Posterior vena cava (tissue), 2 donors: ENCODE results near the gene GMPPA. TPM values are rescaled to one million over a fixed set of nuclear protein-coding genes. Genes with fewer than 3 reads are reported as not detected.

Experiments used
- DNase-seq: peaks from one replicate; pipeline ENCODE4 v3.0.0-alpha.2; 2020; ENCODE audit warnings: low spot score
- intact Hi-C, 2 donors: fragments of 100-400 bp; cut with DNase I; formaldehyde crosslinking; loops; one replicate each; pipeline versions ENCODE4 v1.14.1 to v1.14.2; 2022 to 2023
- total RNA-seq, 2 donors: library from RNA; stranded (reverse); fragmentation: NEBNext Ultra II Directional; extraction: Animal tissue kit (Norgen Biotek cat#: 25700); gene quantifications; one replicate each; pipeline ENCODE4 v1.2.1, GENCODE V29; 2021
- donor health status: DM: yes; HTN: yes; CAD: no.
- donor health status: DM: yes; HTN: yes; CAD: no.

Gene GMPPA
- total RNA-seq, 2 donors from 2014 or later = 33.9 to 42.8 TPM

DNA sequence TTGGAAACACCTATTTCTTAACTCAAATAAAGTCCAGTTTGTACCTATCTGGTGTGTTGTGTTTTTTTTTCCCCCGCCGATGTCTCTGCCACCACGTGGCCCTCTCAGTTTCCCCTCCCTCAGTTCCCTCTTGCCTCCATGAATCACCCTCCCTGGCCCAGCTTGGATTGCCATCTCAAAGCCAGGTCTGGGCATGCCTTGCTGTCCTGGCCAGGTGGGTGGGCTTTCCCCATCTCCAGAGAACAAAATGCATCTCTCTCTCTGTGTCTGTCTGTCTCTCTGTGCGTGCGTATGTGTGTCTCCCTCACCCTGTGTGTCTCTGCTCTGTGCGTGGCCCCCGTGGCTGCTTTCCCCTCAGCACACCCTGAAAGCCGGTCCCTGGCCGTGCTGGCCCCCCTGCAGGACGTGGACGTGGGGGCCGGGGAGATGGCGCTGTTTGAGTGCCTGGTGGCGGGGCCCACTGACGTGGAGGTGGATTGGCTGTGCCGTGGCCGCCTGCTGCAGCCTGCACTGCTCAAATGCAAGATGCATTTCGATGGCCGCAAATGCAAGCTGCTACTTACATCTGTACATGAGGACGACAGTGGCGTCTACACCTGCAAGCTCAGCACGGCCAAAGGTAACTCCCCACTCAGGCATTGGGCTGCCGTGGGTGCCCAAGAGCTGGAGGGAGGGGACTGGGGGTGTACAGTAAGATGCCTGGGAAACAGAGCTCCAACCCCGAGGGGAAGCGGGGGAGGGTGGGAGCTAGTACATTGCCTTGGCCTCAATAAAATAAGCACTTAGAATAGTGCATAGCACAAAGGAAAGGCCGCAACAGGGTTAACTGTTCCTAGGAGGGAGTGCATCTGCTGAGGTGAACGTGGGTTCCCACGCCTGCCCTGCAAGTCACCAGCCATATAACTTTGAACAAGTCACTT is 31.6 kb upstream of the GMPPA start:
- DNase-seq = no peak
- intact Hi-C loops = no loop called here

DNA sequence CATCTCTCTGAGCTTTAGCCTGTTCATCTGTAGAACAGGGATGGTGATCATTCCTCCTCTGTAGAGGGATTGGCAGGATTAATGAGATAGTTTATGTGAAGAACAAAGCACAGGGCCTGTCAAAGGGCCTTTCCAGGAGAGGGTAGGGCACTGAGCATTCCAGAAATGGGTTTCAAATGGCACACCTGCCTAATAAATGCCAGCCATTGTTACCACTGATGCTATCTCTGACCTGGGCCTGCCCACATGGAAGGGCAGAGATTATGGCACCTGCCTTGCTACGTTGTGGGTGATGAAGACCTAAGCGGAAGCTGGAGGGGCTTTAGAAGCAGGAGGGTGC is 31.0 kb upstream of the GMPPA start:
- intact Hi-C loops = no loop called here
- DNase-seq = no peak

DNA sequence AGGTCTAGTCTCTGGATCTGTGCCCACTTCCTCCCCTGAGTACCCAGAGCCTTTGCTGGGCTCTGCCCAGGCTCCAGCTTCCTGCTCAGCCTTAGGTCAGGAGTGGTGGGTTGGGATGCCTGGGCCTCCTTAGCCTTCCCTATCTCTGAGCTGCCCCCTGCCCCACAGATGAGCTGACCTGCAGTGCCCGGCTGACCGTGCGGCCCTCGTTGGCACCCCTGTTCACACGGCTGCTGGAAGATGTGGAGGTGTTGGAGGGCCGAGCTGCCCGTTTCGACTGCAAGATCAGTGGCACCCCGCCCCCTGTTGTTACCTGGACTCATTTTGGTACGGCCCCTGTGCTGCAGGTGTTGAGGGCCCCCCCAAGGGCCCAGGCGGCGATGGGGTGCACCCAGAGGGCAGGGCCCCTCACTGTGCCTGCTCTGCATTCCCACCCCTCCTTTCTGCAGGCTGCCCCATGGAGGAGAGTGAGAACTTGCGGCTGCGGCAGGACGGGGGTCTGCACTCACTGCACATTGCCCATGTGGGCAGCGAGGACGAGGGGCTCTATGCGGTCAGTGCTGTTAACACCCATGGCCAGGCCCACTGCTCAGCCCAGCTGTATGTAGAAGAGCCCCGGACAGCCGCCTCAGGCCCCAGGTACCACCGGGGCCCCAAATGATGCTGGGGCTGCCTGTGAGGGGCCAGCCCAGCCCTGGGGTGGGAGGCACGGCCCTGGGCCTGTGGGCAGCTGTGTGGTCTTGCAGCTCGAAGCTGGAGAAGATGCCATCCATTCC is 30.1 kb upstream of the GMPPA start:
- DNase-seq = no peak
- intact Hi-C loops = no loop called here

DNA sequence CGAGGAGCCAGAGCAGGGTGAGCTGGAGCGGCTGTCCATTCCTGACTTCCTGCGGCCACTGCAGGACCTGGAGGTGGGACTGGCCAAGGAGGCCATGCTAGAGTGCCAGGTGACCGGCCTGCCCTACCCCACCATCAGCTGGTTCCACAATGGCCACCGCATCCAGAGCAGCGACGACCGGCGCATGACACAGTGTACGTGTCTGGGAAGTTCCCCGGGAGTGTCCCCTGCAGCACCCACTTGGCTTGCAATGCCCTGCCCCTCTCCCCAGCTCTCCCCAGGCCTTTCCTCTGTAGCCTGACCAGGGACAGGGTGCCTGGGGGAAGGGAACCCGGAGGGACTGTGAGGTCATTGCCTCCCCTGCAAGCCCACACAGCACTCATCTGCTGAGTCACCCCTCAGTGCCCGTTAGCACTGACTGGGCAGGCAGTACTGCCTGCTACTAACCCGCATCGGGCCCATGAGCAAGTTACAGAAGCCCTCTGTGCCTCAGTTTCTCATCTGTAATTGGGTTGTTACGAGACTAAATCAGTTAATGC is 29.4 kb upstream of the GMPPA start:
- intact Hi-C loops = no loop called here
- no peak for DNase-seq

DNA sequence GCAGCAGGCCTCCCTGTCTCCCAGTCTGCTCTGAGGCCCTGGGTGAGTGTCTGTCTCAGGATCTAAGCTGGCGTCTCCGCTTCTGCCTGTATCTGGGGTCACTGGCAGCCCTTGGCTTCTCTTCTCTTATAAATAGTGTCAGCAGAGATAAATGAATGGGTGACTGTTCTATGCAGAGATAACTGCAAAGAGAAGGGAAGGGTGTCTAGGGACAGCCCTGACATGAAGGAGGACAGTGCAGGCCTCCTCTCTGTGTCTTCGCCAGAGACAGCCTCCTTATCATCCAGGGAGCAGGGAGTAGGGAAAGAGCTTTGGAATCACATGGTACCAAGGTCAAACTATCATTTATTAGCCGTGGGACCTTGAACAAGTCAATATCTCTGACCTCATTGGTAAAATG is 28.3 kb upstream of the GMPPA start:
- intact Hi-C loops = loop anchor here in 1 of 2 donors (10.0 kb wide), 1 partner anchor 66 kb away; no protein-coding TSS in a partner anchor
- DNase-seq = no peak

DNA sequence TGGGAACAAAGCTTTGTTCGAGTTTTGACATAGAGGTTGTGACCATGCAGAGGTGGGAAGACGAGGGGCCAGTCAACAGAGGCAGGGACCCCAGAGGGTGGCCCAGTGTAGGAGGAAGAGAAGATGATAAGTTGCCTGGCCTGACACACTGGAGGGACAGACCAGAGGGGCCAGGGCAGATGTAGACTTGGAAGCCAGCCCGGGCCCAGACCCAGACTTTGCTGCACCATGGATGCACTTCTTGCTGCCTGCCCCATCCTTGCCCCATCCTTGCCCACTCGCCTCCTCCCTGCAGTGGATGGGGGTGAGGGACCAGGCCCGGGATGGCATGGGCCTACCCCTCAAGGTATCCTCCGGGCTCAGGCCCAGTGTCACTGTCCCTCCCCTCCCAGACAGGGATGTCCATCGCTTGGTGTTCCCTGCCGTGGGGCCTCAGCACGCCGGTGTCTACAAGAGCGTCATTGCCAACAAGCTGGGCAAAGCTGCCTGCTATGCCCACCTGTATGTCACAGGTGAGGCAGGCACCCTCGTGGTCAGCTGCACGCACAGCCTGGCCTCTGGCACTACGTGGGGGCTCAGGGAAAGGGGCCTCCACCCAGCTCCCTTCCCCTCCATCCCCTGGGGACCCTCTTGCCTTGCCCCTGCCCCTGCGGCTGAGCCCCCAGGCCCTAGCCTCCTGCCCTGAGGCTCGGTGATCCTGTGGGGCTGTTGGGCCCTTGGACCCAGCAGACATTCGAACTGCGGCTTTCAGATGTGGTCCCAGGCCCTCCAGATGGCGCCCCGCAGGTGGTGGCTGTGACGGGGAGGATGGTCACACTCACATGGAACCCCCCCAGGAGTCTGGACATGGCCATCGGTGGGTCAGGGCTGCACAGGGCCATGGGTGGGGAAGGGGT is 27.0 kb upstream of the GMPPA start:
- intact Hi-C loops = loop anchor here in 1 of 2 donors (10.0 kb wide), 1 partner anchor 67 kb away; no protein-coding TSS in a partner anchor
- DNase-seq = no peak

DNA sequence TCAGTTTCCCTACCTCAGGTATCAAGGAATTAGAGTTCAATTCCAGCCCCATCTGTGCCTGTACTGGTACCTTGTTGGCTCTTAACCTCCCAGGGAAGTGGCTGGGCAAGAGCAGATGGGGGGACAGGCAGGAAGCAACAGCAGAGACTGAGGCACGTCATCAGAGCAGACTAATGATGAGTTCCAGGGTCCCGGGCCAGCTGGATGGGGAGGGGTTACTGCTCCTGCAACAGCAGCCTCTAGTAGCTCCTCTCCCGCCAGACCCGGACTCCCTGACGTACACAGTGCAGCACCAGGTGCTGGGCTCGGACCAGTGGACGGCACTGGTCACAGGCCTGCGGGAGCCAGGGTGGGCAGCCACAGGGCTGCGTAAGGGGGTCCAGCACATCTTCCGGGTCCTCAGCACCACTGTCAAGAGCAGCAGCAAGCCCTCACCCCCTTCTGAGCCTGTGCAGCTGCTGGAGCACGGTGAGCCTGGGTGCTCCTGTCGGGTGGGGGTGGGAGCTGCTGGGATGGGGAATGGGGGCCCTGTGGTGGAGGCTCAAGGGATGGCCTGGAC is 26.0 kb upstream of the GMPPA start:
- intact Hi-C loops = loop anchor here in 1 of 2 donors (10.0 kb wide), 1 partner anchor 68 kb away; no protein-coding TSS in a partner anchor
- DNase-seq = no peak

DNA sequence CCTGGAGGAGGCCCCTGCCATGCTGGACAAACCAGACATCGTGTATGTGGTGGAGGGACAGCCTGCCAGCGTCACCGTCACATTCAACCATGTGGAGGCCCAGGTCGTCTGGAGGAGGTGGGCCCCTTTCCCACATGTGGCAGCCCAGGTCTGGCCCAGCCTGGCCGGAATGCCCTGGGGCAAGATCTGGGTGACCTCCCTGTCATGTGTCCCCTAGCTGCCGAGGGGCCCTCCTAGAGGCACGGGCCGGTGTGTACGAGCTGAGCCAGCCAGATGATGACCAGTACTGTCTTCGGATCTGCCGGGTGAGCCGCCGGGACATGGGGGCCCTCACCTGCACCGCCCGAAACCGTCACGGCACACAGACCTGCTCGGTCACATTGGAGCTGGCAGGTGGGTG is 25.2 kb upstream of the GMPPA start:
- intact Hi-C loops = loop anchor here in 1 of 2 donors (10.0 kb wide), 1 partner anchor 69 kb away; no protein-coding TSS in a partner anchor
- DNase-seq = no peak

DNA sequence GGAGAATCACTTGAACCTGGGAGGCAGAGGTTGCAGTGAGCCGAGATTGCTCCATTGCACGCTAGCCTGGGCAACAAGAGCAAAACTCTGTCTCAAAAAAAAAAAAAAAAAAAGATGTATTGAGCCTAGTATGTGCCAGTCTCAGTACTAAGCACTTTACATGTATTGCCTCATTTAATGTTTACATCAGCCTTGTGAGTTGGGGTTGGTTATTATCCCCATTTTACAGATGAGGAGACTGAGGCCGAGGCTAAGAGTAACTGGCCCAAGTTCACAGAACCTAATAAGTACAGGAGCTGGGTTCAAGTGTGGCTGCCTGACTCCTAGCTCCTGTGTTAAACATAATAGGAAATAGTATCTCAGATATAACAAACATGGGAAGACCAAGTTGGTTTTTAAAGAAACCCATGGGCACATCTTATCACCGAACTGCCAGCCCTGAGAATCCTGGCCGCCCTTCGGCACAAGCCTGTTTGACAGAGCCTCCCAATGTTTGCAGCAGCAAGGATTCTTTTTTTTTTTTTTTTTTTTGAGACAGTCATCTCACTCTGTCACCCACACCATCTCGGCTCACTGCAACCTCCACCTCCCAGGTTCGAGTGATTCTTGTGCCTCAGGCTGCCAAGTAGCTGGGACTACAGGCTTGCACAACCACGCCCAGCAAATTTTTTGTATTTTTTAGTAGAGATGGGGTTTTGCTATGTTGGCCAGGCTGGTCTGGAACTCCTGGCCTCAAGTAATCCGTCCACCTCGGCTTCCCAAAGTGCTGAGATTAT is 24.2 kb upstream of the GMPPA start:
- DNase-seq = no peak
- intact Hi-C loops = loop anchor here in 1 of 2 donors (10.0 kb wide), 1 partner anchor 70 kb away; no protein-coding TSS in a partner anchor

DNA sequence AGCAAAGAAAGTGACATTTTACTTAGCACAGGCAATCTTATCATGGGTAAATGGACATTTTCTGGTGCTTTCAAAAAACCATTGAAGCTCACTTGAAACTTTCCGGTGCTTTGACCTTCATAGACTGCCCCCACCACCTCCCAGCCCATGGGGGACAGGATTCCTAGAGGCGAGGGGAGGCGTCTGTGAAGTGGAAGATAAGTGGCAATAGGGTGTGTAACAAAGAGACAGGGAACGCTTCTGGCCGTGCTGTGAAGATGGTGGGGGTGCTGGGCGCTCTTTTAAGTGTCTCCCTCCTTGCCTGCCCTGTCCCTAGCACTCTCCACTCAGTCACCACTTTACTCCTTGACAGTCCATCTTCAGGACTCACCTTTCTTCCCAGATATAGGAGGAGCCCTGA is 23.4 kb upstream of the GMPPA start:
- DNase-seq = no peak
- intact Hi-C loops = loop anchor here in 1 of 2 donors (10.0 kb wide), 1 partner anchor 70 kb away; no protein-coding TSS in a partner anchor

DNA sequence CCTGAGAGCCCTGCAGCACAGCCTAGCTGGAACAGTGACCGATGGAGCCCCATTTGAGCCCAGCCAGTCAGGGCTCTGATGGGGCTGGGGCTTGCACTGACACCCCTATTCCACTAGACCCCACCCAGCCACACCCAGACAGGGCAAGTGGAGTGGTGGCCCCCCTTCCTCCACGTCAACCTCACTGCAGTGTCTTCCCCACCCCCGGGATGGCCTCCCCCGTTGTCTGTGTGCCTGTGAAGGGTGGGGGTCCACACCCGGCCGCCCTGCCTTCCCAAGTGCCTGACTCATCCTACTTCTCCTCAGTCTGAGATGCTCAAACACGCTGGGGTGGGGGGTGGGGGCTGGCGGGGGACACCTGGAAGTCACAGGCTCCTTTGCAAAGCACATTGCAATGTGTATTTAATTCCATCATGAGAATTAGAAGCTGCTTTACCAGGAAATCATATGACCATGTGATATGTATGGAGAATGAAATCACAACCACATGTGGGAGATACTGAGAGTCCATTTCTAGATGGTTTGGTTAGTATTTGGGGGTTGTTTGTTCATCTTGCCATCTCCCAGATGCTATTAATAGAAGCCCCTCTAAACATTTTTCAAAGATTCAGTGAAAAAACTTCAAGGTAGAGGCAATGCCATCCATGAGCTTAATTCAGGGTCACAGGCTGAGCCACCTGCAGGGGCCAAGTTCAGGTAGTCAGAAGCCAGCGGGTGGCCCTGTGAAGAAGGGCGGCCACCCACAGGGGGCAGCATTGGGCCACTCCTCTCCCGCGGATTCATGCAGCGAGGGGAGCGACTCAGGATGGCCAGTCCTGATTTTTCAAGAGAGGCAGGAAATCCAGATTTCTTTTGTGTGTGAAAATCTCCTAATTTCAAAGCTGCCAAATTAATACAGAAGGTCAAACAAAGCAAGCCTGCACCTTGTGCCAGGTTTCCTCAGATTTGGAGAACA is 22.7 kb upstream of the GMPPA start:
- intact Hi-C loops = loop anchor here in 1 of 2 donors (10.0 kb wide), 1 partner anchor 71 kb away; no protein-coding TSS in a partner anchor
- peak; percentile 91 for DNase-seq

DNA sequence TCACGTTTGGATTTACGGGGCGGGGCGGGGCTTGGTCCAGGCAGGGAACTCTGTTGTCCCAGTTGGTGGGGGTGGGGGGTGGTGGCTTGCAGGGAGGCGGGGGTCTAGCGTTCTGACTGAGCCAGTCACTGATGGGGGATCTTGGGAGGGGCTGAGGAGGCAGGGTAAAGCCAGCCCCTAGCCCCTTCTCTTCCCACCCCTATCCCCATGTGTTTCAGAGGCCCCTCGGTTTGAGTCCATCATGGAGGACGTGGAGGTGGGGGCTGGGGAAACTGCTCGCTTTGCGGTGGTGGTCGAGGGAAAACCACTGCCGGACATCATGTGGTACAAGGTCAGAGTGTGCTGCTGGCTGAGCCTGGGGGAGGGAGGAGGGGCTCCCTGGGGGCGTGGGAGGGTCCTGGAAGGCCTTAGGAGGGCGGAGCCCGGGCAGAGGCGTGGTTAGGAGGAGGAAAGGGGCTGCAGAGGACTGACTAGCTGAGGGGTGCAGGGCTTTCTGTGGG is 22.0 kb upstream of the GMPPA start:
- DNase-seq = no peak
- intact Hi-C loops = loop anchor here in 1 of 2 donors (10.0 kb wide), 1 partner anchor 72 kb away; no protein-coding TSS in a partner anchor

DNA sequence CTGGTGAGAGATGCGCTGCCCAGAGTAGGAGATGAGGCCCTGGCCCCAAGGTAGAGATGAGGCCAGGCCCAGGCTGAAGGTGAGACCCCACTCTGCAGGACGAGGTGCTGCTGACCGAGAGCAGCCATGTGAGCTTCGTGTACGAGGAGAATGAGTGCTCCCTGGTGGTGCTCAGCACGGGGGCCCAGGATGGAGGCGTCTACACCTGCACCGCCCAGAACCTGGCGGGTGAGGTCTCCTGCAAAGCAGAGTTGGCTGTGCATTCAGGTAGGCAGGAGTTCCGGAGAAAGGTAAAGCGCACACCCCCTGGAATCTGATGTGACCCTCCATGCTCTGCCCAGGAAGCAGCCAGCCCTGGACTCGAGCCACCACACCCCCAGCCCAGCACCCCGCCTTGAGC is 21.5 kb upstream of the GMPPA start:
- DNase-seq = no peak
- intact Hi-C loops = loop anchor here in 1 of 2 donors (10.0 kb wide), 1 partner anchor 72 kb away; no protein-coding TSS in a partner anchor

DNA sequence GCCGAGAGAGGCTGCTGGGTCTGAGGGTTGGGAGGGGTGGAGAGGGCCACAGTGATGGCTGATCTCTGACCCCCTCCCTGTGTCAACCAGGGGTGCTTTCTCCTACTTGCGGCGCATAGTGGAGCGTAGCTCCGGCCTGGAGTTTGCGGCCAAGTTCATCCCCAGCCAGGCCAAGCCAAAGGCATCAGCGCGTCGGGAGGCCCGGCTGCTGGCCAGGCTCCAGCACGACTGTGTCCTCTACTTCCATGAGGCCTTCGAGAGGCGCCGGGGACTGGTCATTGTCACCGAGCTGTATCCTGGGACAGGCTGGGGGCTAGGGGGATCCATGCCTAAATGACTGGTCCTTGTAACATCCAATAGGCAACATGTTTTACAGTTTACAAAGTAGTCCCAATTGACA is 20.9 kb upstream of the GMPPA start:
- DNase-seq = no peak
- intact Hi-C loops = loop anchor here in 1 of 2 donors (10.0 kb wide), 1 partner anchor 73 kb away; no protein-coding TSS in a partner anchor

DNA sequence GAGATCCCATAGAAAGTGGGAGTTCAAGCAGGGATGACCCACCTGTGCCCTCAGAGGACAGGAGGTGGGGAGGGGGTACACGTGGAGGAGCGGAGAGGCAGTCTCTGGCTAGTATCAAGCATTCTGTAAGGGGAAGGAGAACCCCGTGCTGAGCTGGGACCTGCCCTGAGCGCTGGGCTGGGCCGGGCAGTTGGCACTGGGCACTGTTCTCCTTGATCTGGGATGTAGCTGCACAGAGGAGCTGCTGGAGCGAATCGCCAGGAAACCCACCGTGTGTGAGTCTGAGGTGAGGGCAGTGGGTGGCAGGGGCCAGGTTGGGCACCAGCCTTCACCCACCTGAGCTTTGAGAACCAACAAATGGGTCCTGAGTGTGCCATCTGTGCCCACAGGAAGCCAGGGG is 19.8 kb upstream of the GMPPA start:
- intact Hi-C loops = loop anchor here in 1 of 2 donors (10.0 kb wide), 1 partner anchor 74 kb away; no protein-coding TSS in a partner anchor
- no peak for DNase-seq

DNA sequence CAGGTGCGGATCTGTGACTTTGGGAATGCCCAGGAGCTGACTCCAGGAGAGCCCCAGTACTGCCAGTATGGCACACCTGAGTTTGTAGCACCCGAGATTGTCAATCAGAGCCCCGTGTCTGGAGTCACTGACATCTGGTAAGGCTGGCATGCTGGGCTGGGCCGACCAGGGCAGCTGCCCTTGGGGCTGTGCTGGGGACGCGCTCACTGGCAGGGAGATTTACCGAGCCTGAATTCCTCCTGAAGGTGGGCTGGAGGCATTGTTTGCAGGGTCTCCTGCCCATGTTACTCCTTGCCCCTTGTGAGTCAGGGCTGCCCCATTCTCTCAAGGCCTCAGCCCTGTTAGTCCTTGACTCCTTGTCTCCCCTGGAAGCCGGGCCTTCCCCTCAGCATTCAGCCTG is 18.7 kb upstream of the GMPPA start:
- DNase-seq = no peak
- intact Hi-C loops = no loop called here
